ENCODE results near the gene SH2D4B.

Gene SH2D4B

GRCh38 chr10:80498078-80498832 lies 39.4 kb upstream of the SH2D4B start:
- ATAC-seq = peak; percentile 57

GRCh38 chr10:80498833-80499741 lies 38.6 kb upstream of the SH2D4B start:
- TF ChIP-seq OSR1 (CRISPR knock-in tag; IDR thresholded peaks at IDR 0.05) = no peak
- no peak for TF ChIP-seq TOX (CRISPR knock-in tag; IDR thresholded peaks at IDR 0.05; ENCODE audit: borderline replicate concordance)
- TF ChIP-seq RARB (CRISPR knock-in tag; IDR thresholded peaks at IDR 0.05) = no peak
- TF ChIP-seq CSRNP3 (CRISPR knock-in tag; IDR thresholded peaks at IDR 0.05) = no peak
- no peak for TF ChIP-seq GLIS3 (CRISPR knock-in tag; IDR thresholded peaks at IDR 0.05)
- peak; percentile 57 for TF ChIP-seq ISL1 (CRISPR knock-in tag; IDR thresholded peaks at IDR 0.05)
- peak; percentile 98 for ATAC-seq

More at GRCh38 chr10:80498078-80498832, 39.4 kb upstream of the SH2D4B start:
- TF ChIP-seq TSHZ2 (CRISPR knock-in tag; IDR thresholded peaks at IDR 0.05) (no peak), ARNTL (CRISPR knock-in tag; IDR thresholded peaks at IDR 0.05; ENCODE audit: borderline replicate concordance, low read depth) (no peak), TCF4 (CRISPR knock-in tag; IDR thresholded peaks at IDR 0.05; ENCODE audit: borderline replicate concordance) (no peak), ZFP30 (CRISPR knock-in tag; IDR thresholded peaks at IDR 0.05) (no peak), GLIS3 (CRISPR knock-in tag; IDR thresholded peaks at IDR 0.05) (no peak), RARB (CRISPR knock-in tag; IDR thresholded peaks at IDR 0.05) (no peak), OSR1 (CRISPR knock-in tag; IDR thresholded peaks at IDR 0.05) (no peak), ZNF565 (CRISPR knock-in tag; conservative IDR thresholded peaks at IDR 0.05; ENCODE audit: low read depth) (no peak), CSDC2 (CRISPR knock-in tag; IDR thresholded peaks at IDR 0.05) (no peak), ZC3H10 (CRISPR knock-in tag; IDR thresholded peaks at IDR 0.05) (no peak), ZNF70 (CRISPR knock-in tag; IDR thresholded peaks at IDR 0.05) (no peak), PPARA (CRISPR knock-in tag; IDR thresholded peaks at IDR 0.05; ENCODE audit: borderline replicate concordance) (no peak)

- ATAC-seq = no peak
- no peak for TF ChIP-seq ZNF8 (CRISPR knock-in tag; IDR thresholded peaks at IDR 0.05)
- TF ChIP-seq ESRRG (CRISPR knock-in tag; IDR thresholded peaks at IDR 0.05) = no peak
- no peak for TF ChIP-seq TCF4 (CRISPR knock-in tag; IDR thresholded peaks at IDR 0.05; ENCODE audit: borderline replicate concordance)
- TF ChIP-seq ARNTL (CRISPR knock-in tag; IDR thresholded peaks at IDR 0.05; ENCODE audit: borderline replicate concordance, low read depth) = no peak
- TF ChIP-seq GLIS3 (CRISPR knock-in tag; IDR thresholded peaks at IDR 0.05) = no peak
- TF ChIP-seq CREB5 (CRISPR knock-in tag; IDR thresholded peaks at IDR 0.05; ENCODE audit: low read depth) = no peak
- no peak for TF ChIP-seq PPARA (CRISPR knock-in tag; IDR thresholded peaks at IDR 0.05; ENCODE audit: borderline replicate concordance)
- TF ChIP-seq POU6F1 (CRISPR knock-in tag; IDR thresholded peaks at IDR 0.05; ENCODE audit: borderline replicate concordance, low read depth) = no peak
- no peak for TF ChIP-seq ZC3H10 (CRISPR knock-in tag; IDR thresholded peaks at IDR 0.05)
- no peak for TF ChIP-seq SNAI2 (CRISPR knock-in tag; IDR thresholded peaks at IDR 0.05)
- no peak for TF ChIP-seq ZNF70 (CRISPR knock-in tag; IDR thresholded peaks at IDR 0.05)
- no peak for TF ChIP-seq ZFP30 (CRISPR knock-in tag; IDR thresholded peaks at IDR 0.05)
- no peak for TF ChIP-seq PATZ1 (CRISPR knock-in tag; IDR thresholded peaks at IDR 0.05; ENCODE audit: borderline replicate concordance)
Measured at GRCh38 chr10:80500572-80501380, 36.9 kb upstream of the SH2D4B start.
